HG02759 (cell line): ENCODE data around the gene USP10.
"Not testable (repeated sequence)": the region's sequence is repeated elsewhere in the genome, so short reads cannot be mapped to it uniquely, and the experiment has no call there.

Experiments used
- ATAC-seq: cut with Tn5 transposase; IDR thresholded peaks from one replicate; pipeline ENCODE4 v1.9.1; 2021; ENCODE audit warnings: mild to moderate bottlenecking, moderate library complexity; ENCODE audit not compliant: unreplicated experiment

Gene USP10

GRCh38 chr16:84673203-84673535, 26.6 kb upstream of the USP10 start:
- ATAC-seq = no peak

- no peak for ATAC-seq
Observed at GRCh38 chr16:84673561-84673960, 26.2 kb upstream of the USP10 start.

GRCh38 chr16:84675423-84675822, 24.4 kb upstream of the USP10 start:
- no peak for ATAC-seq

GRCh38 chr16:84675884-84676283, 23.9 kb upstream of the USP10 start:
- no peak for ATAC-seq

GRCh38 chr16:84677017-84677803, 22.6 kb upstream of the USP10 start:
- ATAC-seq = no peak

GRCh38 chr16:84677849-84678248, 22.0 kb upstream of the USP10 start:
- no peak for ATAC-seq

GRCh38 chr16:84678541-84678940, 21.3 kb upstream of the USP10 start:
- no peak for ATAC-seq

- ATAC-seq = no peak
Observed at GRCh38 chr16:84680165-84680842, 19.5 kb upstream of the USP10 start.

GRCh38 chr16:84680843-84681629, 18.8 kb upstream of the USP10 start:
- no peak for ATAC-seq

- no peak for ATAC-seq
Observed at GRCh38 chr16:84683691-84684591, 15.9 kb upstream of the USP10 start.

- ATAC-seq = no peak
Observed at GRCh38 chr16:84684592-84684965, 15.2 kb upstream of the USP10 start.

- no peak for ATAC-seq
Observed at GRCh38 chr16:84685210-84685609, 14.6 kb upstream of the USP10 start.

- no peak for ATAC-seq
Observed at GRCh38 chr16:84686707-84687298, 13.0 kb upstream of the USP10 start.

GRCh38 chr16:84687715-84688114, 12.1 kb upstream of the USP10 start:
- ATAC-seq = peak; percentile 61

- not testable (repeated sequence) for ATAC-seq
Observed at GRCh38 chr16:84688163-84688562, 11.6 kb upstream of the USP10 start.

GRCh38 chr16:84689111-84689510, 10.7 kb upstream of the USP10 start:
- no peak for ATAC-seq

- ATAC-seq = no peak
Observed at GRCh38 chr16:84690088-84690819, 9.5 kb upstream of the USP10 start.

- no peak for ATAC-seq
Observed at GRCh38 chr16:84692451-84693214, 7.2 kb upstream of the USP10 start.

- ATAC-seq = not testable (repeated sequence)
Observed at GRCh38 chr16:84693869-84694268, 5.9 kb upstream of the USP10 start.
